IMR-90 (cell line): ENCODE results near the gene GJC2. TPM values are rescaled to one million over a fixed set of nuclear protein-coding genes. Genes with fewer than 3 reads are reported as not detected.

Source experiments
- ATAC-seq: fragments of 200-7000 bp; cut with Tn5 transposase; 2 replicates; pipeline ENCODE4 v1.9.1; 2020; ENCODE audit warnings: low read depth, mild to moderate bottlenecking, moderate library complexity
- BruUV-seq: library from RNA; stranded (reverse); fragments of 400-500 nt; replicated peaks from 2 replicates; lab custom pipeline; 2021; lab: Mats Ljungman, UMichigan
- CTCF ChIA-PET: fragments of 300-600 bp; formaldehyde crosslinking; extraction: SDS; loops from one replicate; lab custom pipeline; 2021; ENCODE audit warnings: antibody characterized with exemption; lab: Yijun Ruan, JAX
- POLR2A ChIA-PET: fragments of 300-600 bp; sonication (Branson Sonifier 250); formaldehyde crosslinking; loops from one replicate; lab custom pipeline; 2022; ENCODE audit warnings: antibody characterized with exemption; ENCODE audit not compliant: unreplicated experiment; lab: Charles Lee
- DNase-seq: peaks from one replicate; pipeline ENCODE4 v3.0.0; 2013
- H2AFZ ChIP-seq: replicated peaks from 2 replicates; pipeline ENCODE3; 2013; ENCODE audit warnings: low read length, mild to moderate bottlenecking; ENCODE audit not compliant: poor library complexity
- H2AK5ac ChIP-seq: 2 replicates; pipeline ENCODE4 v1.6.1; 2013; ENCODE audit warnings: low read depth, low read length, inconsistent platforms
- H2AK9ac ChIP-seq: replicated peaks from 2 replicates; pipeline ENCODE3; 2013; ENCODE audit warnings: mild to moderate bottlenecking, low read depth, low read length, moderate library complexity; ENCODE audit not compliant: poor library complexity
- H2BK120ac ChIP-seq: 2 replicates; pipeline ENCODE4 v1.6.1; 2013; ENCODE audit warnings: low read depth, low read length, inconsistent platforms
- H2BK15ac ChIP-seq: 3 replicates; pipeline ENCODE4 v1.6.1; 2013; ENCODE audit warnings: low read depth, low read length, inconsistent platforms
- H2BK20ac ChIP-seq: 2 replicates; pipeline ENCODE4 v1.6.1; 2013; ENCODE audit warnings: low read depth, mild to moderate bottlenecking, inconsistent platforms, low read length, moderate library complexity
- H2BK5ac ChIP-seq: 2 replicates; pipeline ENCODE4 v1.6.1; 2013; ENCODE audit warnings: mild to moderate bottlenecking, low read depth, low read length, inconsistent platforms; ENCODE audit not compliant: poor library complexity, severe bottlenecking
- H3K14ac ChIP-seq: replicated peaks from 2 replicates; pipeline ENCODE4 v1.6.1; 2013; ENCODE audit warnings: low read depth, low read length, inconsistent platforms
- H3K18ac ChIP-seq: 2 replicates; pipeline ENCODE4 v1.6.1; 2013; ENCODE audit warnings: low read depth, low read length, control low read depth
- H3K23ac ChIP-seq: 2 replicates; pipeline ENCODE4 v1.6.1; 2013; ENCODE audit warnings: low read depth, low read length, inconsistent platforms
- H3K27ac ChIP-seq: 2 replicates; pipeline ENCODE4 v1.5.1; 2013; ENCODE audit warnings: mild to moderate bottlenecking, control low read depth, low read length; ENCODE audit not compliant: insufficient read depth
- H3K27me3 ChIP-seq: 2 replicates; pipeline ENCODE4 v1.6.1; 2013; ENCODE audit warnings: low read length; ENCODE audit not compliant: control insufficient read depth, insufficient read depth
- H3K36me3 ChIP-seq: 2 replicates; pipeline ENCODE4 v1.6.1; 2013; ENCODE audit warnings: low read length, mixed read lengths; ENCODE audit not compliant: control insufficient read depth, insufficient read depth
- H3K4ac ChIP-seq: 2 replicates; pipeline ENCODE4 v1.6.1; 2013; ENCODE audit warnings: low read depth, low read length, inconsistent platforms
- H3K4me1 ChIP-seq: 2 replicates; pipeline ENCODE4 v1.6.1; 2013; ENCODE audit warnings: low read length, mixed read lengths; ENCODE audit not compliant: control insufficient read depth, insufficient read depth
- H3K4me2 ChIP-seq: 2 replicates; pipeline ENCODE4 v1.6.1; 2013; ENCODE audit warnings: low read depth, mild to moderate bottlenecking, control low read depth, low read length, moderate library complexity
- H3K4me3 ChIP-seq: 2 replicates; pipeline ENCODE4 v1.5.1; 2013; ENCODE audit warnings: low read depth, mild to moderate bottlenecking, control low read depth, low read length, moderate library complexity; ENCODE audit not compliant: insufficient read depth
- H3K56ac ChIP-seq: 2 replicates; pipeline ENCODE4 v1.6.1; 2013; ENCODE audit warnings: low read length, inconsistent platforms; ENCODE audit not compliant: insufficient read depth; ENCODE audit errors: extremely low read depth
- H3K79me1 ChIP-seq, 2 experiments: 2 replicates each; pipeline ENCODE4 v1.6.1; 2013; ENCODE audit warnings: low read length in 2 of 2, inconsistent platforms in 1 of 2, low read depth in 1 of 2
- H3K9ac ChIP-seq: 2 replicates; pipeline ENCODE4 v1.6.1; 2013; ENCODE audit warnings: low read depth, low read length, control low read depth
- H3K9me1 ChIP-seq: 2 replicates; pipeline ENCODE4 v1.6.1; 2013; ENCODE audit warnings: low read length, inconsistent platforms; ENCODE audit not compliant: insufficient read depth
- H3K9me3 ChIP-seq: 2 replicates; pipeline ENCODE4 v1.6.1; 2013; ENCODE audit warnings: low read length; ENCODE audit not compliant: control insufficient read depth, insufficient read depth
- H4K20me1 ChIP-seq: 2 replicates; pipeline ENCODE4 v1.6.1; 2013; ENCODE audit warnings: low read length, inconsistent platforms; ENCODE audit not compliant: insufficient read depth
- H4K5ac ChIP-seq: 2 replicates; pipeline ENCODE4 v1.6.1; 2013; ENCODE audit warnings: mild to moderate bottlenecking, low read depth, low read length, control low read depth
- H4K8ac ChIP-seq, 2 experiments: 2 replicates each; pipeline ENCODE4 v1.6.1; 2013; ENCODE audit warnings: low read depth in 2 of 2, low read length in 2 of 2, control low read depth in 1 of 2, inconsistent platforms in 1 of 2
- H4K91ac ChIP-seq: 2 replicates; pipeline ENCODE4 v1.6.1; 2013; ENCODE audit warnings: low read depth, low read length, inconsistent platforms; ENCODE audit not compliant: insufficient read depth
- BHLHE40 ChIP-seq: fragments of 150-350 bp; IDR thresholded peaks from 2 replicates; pipeline ENCODE4 v1.6.1; 2016; ENCODE audit warnings: mild to moderate bottlenecking, low read depth, low read length
- CEBPB ChIP-seq: IDR thresholded peaks from 2 replicates; pipeline ENCODE4 v1.6.1; 2012; ENCODE audit warnings: low read depth, low read length, improper control_type of control experiment
- CHD1 ChIP-seq: IDR thresholded peaks from 2 replicates; pipeline ENCODE4 v1.6.1; 2012; ENCODE audit warnings: low read depth, low read length, improper control_type of control experiment
- FOS ChIP-seq: fragments of 150-350 bp; IDR thresholded peaks from 2 replicates; pipeline ENCODE4 v1.6.1; 2016; ENCODE audit warnings: low read depth, low read length
- MAFK ChIP-seq: IDR thresholded peaks from 2 replicates; pipeline ENCODE4 v1.6.1; 2012; ENCODE audit warnings: low read depth, low read length, improper control_type of control experiment
- MAZ ChIP-seq: IDR thresholded peaks from 2 replicates; pipeline ENCODE4 v1.6.1; 2012; ENCODE audit warnings: low read depth, mild to moderate bottlenecking, low read length, improper control_type of control experiment, moderate library complexity, borderline replicate concordance
- MXI1 ChIP-seq: IDR thresholded peaks from 2 replicates; pipeline ENCODE4 v1.6.1; 2012; ENCODE audit warnings: low read depth, mild to moderate bottlenecking, low read length, moderate library complexity, borderline replicate concordance
- NFE2L2 ChIP-seq: fragments of 150-350 bp; IDR thresholded peaks from 2 replicates; pipeline ENCODE4 v1.6.1; 2016; ENCODE audit warnings: low read depth, mild to moderate bottlenecking, low read length
- POLR2A ChIP-seq: IDR thresholded peaks from 2 replicates; pipeline ENCODE4 v1.6.1; 2012; ENCODE audit warnings: mild to moderate bottlenecking, low read depth, low read length
- RAD21 ChIP-seq: IDR thresholded peaks from 2 replicates; pipeline ENCODE4 v1.6.1; 2012; ENCODE audit warnings: low read length, improper control_type of control experiment
- RCOR1 ChIP-seq: IDR thresholded peaks from 2 replicates; pipeline ENCODE4 v1.6.1; 2012; ENCODE audit warnings: mild to moderate bottlenecking, low read length, improper control_type of control experiment; ENCODE audit not compliant: insufficient replicate concordance
- RFX5 ChIP-seq: IDR thresholded peaks from 2 replicates; pipeline ENCODE4 v1.8.0; 2012; ENCODE audit warnings: low read depth, mild to moderate bottlenecking, low read length, moderate library complexity
- SMC3 ChIP-seq: fragments of 150-350 bp; IDR thresholded peaks from 2 replicates; pipeline ENCODE4 v1.6.1; 2016; ENCODE audit warnings: low read depth, mild to moderate bottlenecking, antibody characterized with exemption, low read length, moderate library complexity
- WGBS, 2 experiments: methylation state at CpG; one replicate each; pipeline versions ENCODE4 v1.1.5 to v1.1.7; 2013; ENCODE audit warnings: missing lambda C conversion rate in 2 of 2; ENCODE audit not compliant: insufficient read length in 1 of 2; ENCODE audit errors: extremely low coverage in 2 of 2; 5-methylcytosine and 5-hydroxymethylcytosine counted together
- dilution Hi-C: fragments of 300-500 bp; cut with HindIII; formaldehyde crosslinking; loops from one replicate; pipeline ENCODE4 v1.14.3; 2018; ENCODE audit warnings: low sequenced_read_pairs; ENCODE audit not compliant: unreplicated experiment
- in situ Hi-C: fragments of 300-500 bp; cut with MboI; formaldehyde crosslinking; loops from 3 replicates; pipeline ENCODE4 v1.14.3; 2019; ENCODE audit warnings: low sequenced_read_pairs, inconsistent platforms, mixed read lengths
- intact Hi-C: fragments of 100-400 bp; cut with micrococcal nuclease; formaldehyde crosslinking; loops from 2 replicates; pipeline ENCODE4 v1.10.0; 2022
- polyA plus RNA-seq, 3 experiments: library from polyadenylated mRNA; depleted of rRNA; stranded (reverse); fragments of >200 nt; gene quantifications; 2 replicates each; pipeline ENCODE4 v1.2.3, GENCODE V29; 2012; ENCODE audit warnings: low replicate concordance in 1 of 3
- total RNA-seq: library from RNA; depleted of rRNA; stranded (reverse); fragments of >200 nt; gene quantifications from 2 replicates; pipeline ENCODE4 v1.2.3, GENCODE V29; 2012
- TF ChIP-seq, protein P1 (sequence below): conservative IDR thresholded peaks from 2 replicates; pipeline ENCODE4 v1.5.1; 2012; ENCODE audit warnings: mild to moderate bottlenecking, low read depth, low read length, improper control_type of control experiment
- TF ChIP-seq, protein P2 (sequence below): fragments of 150-350 bp; IDR thresholded peaks from 2 replicates; pipeline ENCODE4 v1.6.1; 2016; ENCODE audit warnings: low read depth, mild to moderate bottlenecking, low read length, moderate library complexity, borderline replicate concordance
- TF ChIP-seq, protein P3 (sequence below): fragments of 150-350 bp; IDR thresholded peaks from 2 replicates; pipeline ENCODE4 v1.6.1; 2017; ENCODE audit warnings: mild to moderate bottlenecking, antibody characterized with exemption, low read length, low read depth

GJC2 gene
- total and polyA plus RNA-seq, 2 of the 4 experiments (the other 2 are of a cell fraction) = 1.1 to 1.7 TPM

DNA sequence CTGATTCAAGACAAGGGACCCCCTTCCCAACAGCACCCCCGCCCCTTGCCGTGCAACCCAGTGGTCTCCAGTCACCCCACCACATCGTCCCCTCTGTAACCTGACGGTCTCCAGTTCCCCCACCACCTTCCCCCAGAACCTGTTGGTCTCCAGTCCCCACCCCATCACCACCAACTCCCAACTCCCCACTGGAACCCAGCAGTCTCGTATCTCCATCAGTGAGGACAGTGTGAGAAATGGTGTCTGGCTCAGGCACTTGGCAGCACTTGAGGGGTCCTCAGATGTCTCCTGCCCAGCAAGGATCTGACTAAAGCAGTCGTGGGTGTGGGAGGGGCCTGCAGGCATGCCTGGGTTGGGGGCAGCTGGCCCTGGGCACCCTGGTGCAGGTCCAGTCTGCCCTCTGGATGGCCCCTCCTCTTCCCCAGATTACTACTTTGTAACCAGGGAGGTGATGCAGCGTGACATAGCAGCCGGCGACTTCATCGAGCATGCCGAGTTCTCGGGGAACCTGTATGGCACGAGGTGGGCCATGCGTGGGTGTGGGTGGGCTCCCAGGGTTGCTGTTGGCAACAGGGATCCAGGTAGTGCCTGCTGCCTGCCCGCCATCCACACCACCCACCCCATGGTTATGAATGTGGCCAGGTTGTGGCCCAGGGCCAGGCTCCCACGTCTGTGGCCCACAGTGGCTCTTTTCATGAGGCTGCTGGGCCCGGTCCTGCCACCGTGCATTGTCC is 3.1 kb upstream of the GJC2 start:
- TF ChIP-seq CEBPB = no peak
- no peak for TF ChIP-seq MXI1
- TF ChIP-seq RCOR1 = no peak
- TF ChIP-seq POLR2A = no peak
- no peak for TF ChIP-seq RAD21
- TF ChIP-seq, protein P1, sequence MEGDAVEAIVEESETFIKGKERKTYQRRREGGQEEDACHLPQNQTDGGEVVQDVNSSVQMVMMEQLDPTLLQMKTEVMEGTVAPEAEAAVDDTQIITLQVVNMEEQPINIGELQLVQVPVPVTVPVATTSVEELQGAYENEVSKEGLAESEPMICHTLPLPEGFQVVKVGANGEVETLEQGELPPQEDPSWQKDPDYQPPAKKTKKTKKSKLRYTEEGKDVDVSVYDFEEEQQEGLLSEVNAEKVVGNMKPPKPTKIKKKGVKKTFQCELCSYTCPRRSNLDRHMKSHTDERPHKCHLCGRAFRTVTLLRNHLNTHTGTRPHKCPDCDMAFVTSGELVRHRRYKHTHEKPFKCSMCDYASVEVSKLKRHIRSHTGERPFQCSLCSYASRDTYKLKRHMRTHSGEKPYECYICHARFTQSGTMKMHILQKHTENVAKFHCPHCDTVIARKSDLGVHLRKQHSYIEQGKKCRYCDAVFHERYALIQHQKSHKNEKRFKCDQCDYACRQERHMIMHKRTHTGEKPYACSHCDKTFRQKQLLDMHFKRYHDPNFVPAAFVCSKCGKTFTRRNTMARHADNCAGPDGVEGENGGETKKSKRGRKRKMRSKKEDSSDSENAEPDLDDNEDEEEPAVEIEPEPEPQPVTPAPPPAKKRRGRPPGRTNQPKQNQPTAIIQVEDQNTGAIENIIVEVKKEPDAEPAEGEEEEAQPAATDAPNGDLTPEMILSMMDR = no peak
- TF ChIP-seq CHD1 = no peak
- TF ChIP-seq BHLHE40 = no peak
- TF ChIP-seq MAZ = no peak
- TF ChIP-seq, protein P2, sequence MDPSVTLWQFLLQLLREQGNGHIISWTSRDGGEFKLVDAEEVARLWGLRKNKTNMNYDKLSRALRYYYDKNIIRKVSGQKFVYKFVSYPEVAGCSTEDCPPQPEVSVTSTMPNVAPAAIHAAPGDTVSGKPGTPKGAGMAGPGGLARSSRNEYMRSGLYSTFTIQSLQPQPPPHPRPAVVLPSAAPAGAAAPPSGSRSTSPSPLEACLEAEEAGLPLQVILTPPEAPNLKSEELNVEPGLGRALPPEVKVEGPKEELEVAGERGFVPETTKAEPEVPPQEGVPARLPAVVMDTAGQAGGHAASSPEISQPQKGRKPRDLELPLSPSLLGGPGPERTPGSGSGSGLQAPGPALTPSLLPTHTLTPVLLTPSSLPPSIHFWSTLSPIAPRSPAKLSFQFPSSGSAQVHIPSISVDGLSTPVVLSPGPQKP = no peak
- TF ChIP-seq FOS = no peak
- no peak for TF ChIP-seq SMC3
- TF ChIP-seq, protein P3, sequence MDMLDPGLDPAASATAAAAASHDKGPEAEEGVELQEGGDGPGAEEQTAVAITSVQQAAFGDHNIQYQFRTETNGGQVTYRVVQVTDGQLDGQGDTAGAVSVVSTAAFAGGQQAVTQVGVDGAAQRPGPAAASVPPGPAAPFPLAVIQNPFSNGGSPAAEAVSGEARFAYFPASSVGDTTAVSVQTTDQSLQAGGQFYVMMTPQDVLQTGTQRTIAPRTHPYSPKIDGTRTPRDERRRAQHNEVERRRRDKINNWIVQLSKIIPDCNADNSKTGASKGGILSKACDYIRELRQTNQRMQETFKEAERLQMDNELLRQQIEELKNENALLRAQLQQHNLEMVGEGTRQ = no peak
- TF ChIP-seq RFX5 = no peak
- TF ChIP-seq MAFK = no peak
- no peak for TF ChIP-seq NFE2L2
- Histone ChIP-seq H4K91ac (no peak overlapping the region), H4K5ac (no peak overlapping the region), H2BK5ac (no peak overlapping the region), H2AK9ac (no peak overlapping the region), H2BK120ac (no peak overlapping the region), H3K27ac (no peak overlapping the region), H3K56ac (no peak overlapping the region), H3K18ac (no peak overlapping the region), H3K23ac (no peak overlapping the region), H3K9me3 (no peaks in the 10 kb centered on the region), H3K9me1 (peaks cover 26% of the 10 kb centered on the region), H2AFZ (no peak overlapping the region), H3K79me1 (peaks cover 9 to 75% of the 10 kb centered on the region in 2 experiments), H3K4me2 (no peak overlapping the region), H3K36me3 (peaks cover 14% of the 10 kb centered on the region), H3K27me3 (no peaks in the 10 kb centered on the region), H4K8ac (no peak overlapping the region), H4K20me1 (peaks cover 63% of the 10 kb centered on the region), H2AK5ac (no peak overlapping the region), H3K4me3 (no peak overlapping the region), H2BK15ac (no peak overlapping the region), H3K14ac (no peak overlapping the region), H3K4me1 (peaks cover 37% of the 10 kb centered on the region), H2BK20ac (no peak overlapping the region), H3K4ac (no peak overlapping the region), H3K9ac (no peak overlapping the region)
- POLR2A ChIA-PET = no interaction called here
- CTCF ChIA-PET = no interaction called here
- intact Hi-C loops = no loop called here
- ATAC-seq = no peak
- in situ Hi-C loops = no loop called here
- dilution Hi-C loops = no loop called here
- no CpG with 5 or more reads among the region's 18 CpGs for WGBS, 2 experiments
- DNase-seq = no peak
- no TSS peak for BruUV-seq
